Measurements from ENCODE around the gene MECR. TPM values are rescaled to one million over a fixed set of nuclear protein-coding genes. Genes with fewer than 3 reads are reported as not detected.
A peak's percentile ranks its signal among the peaks of the same experiment; 100 is the strongest.

The MECR gene
- total and polyA plus RNA-seq, 2 experiments from 2014 or later = 25.7 to 32.3 TPM

GRCh38 chr1:29166291-29166878 is 64.3 kb downstream of the MECR start:
- no peaks in the 10 kb centered on the region for H3K9me2 ChIP-seq (ENCODE audit: insufficient read depth)
- peaks cover 85% of the 10 kb centered on the region for H3K79me2 ChIP-seq (replicated peaks; ENCODE audit: insufficient read depth)
- no peaks in the 10 kb centered on the region for H3K36me3 ChIP-seq (ENCODE audit: insufficient read depth)
- peak overlapping the region; percentile 76 for H3K27ac ChIP-seq (ENCODE audit: low read depth)
- TF ChIP-seq STAT1 (IDR thresholded peaks at IDR 0.05; ENCODE audit: unreplicated experiment) (no peak), ZNF331 (CRISPR knock-in tag; IDR thresholded peaks at IDR 0.05; ENCODE audit: low read depth) (no peak), REST (IDR thresholded peaks at IDR 0.05; ENCODE audit: unreplicated experiment) (no peak), NANOG (IDR thresholded peaks at IDR 0.05; ENCODE audit: borderline replicate concordance) (no peak)
- peaks cover 70% of the 10 kb centered on the region for H3K4me1 ChIP-seq (ENCODE audit: insufficient read depth)
- H3F3A ChIP-seq (replicated peaks; ENCODE audit: low read depth) = 0 out of 2 replicates have a peak, but pooled peaks cover 6% of the 10 kb centered on the region
- peaks cover 26% of the 10 kb centered on the region for H4K20me1 ChIP-seq (replicated peaks; ENCODE audit: insufficient read depth)
- Mint-ChIP-seq H3K4me3 (no peak overlapping the region; the same call in 2 of the 3 replicates), H3K27me3 (ENCODE audit: insufficient read depth, low read depth, poor library complexity) (peaks cover 10% of the 10 kb centered on the region), H3K27ac (peak overlapping the region; percentile 8), H3K4me1 (peaks cover 76% of the 10 kb centered on the region), H3K36me3 (ENCODE audit: low read depth) (peaks cover 41% of the 10 kb centered on the region), H3K9me3 (no peaks in the 10 kb centered on the region)
- ATAC-seq (peak; percentile 17), DNase-seq (ENCODE audit: low spot score) (no peak)
- no peak overlapping the region for H3K4me3 ChIP-seq
- no peaks in the 10 kb centered on the region for H3K27me3 ChIP-seq (ENCODE audit: insufficient read depth)
- peak overlapping the region; percentile 28 for H3K4me2 ChIP-seq
- no peak overlapping the region for H2AFZ ChIP-seq

DNA sequence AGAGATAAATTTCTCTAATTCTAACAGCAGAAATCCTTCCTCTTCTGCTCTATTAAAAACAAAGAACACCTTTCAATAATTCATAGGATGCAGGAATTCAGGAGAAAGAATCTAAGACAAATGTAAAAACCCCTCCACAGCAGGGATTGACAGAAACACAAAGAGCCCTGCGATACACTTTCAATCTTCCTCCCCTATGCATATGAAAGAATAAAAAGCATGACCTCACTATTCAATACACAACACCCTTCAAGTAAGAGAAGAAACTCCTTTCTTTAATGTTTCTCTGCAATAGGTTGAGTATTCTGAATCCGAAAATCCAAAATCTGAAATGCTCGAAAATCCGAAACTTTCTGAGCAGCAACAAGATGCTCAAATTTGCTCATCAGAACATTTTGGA is 66.1 kb downstream of the MECR start:
- H3K4me3 Mint-ChIP-seq = peak overlapping the region; percentile 61
- H3K27ac Mint-ChIP-seq = peak overlapping the region; percentile 91
- 0 out of 2 replicates have a peak, but pooled peaks cover 6% of the 10 kb centered on the region for H3F3A ChIP-seq (replicated peaks; ENCODE audit: low read depth)
- peaks cover 67% of the 10 kb centered on the region for H3K4me1 Mint-ChIP-seq
- H2AFZ ChIP-seq = no peak overlapping the region
- peaks cover 4% of the 10 kb centered on the region for H3K36me3 ChIP-seq (ENCODE audit: insufficient read depth)
- H3K9me2 ChIP-seq (ENCODE audit: insufficient read depth) = no peaks in the 10 kb centered on the region
- peaks cover 6% of the 10 kb centered on the region for H3K27me3 Mint-ChIP-seq (ENCODE audit: insufficient read depth, low read depth, poor library complexity)
- H4K20me1 ChIP-seq (replicated peaks; ENCODE audit: insufficient read depth) = peaks cover 22% of the 10 kb centered on the region
- H3K4me1 ChIP-seq (ENCODE audit: insufficient read depth) = peaks cover 58% of the 10 kb centered on the region
- TF ChIP-seq ZNF114 (CRISPR knock-in tag; IDR thresholded peaks at IDR 0.05) (no peak), NANOG (IDR thresholded peaks at IDR 0.05; ENCODE audit: borderline replicate concordance) (peak; percentile 90), CREB1 (CRISPR knock-in tag; IDR thresholded peaks at IDR 0.05; ENCODE audit: low read depth) (peak; percentile 80)
- ATAC-seq (peak; percentile 74), DNase-seq (ENCODE audit: low spot score) (peak; percentile 75)
- H3K4me2 ChIP-seq = peak overlapping the region; percentile 28
- H3K79me2 ChIP-seq (replicated peaks; ENCODE audit: insufficient read depth) = peaks cover 83% of the 10 kb centered on the region
- H3K27ac ChIP-seq (ENCODE audit: low read depth) = peak overlapping the region; percentile 88
- H3K9me3 Mint-ChIP-seq = no peaks in the 10 kb centered on the region
- no peaks in the 10 kb centered on the region for H3K27me3 ChIP-seq (ENCODE audit: insufficient read depth)
- peaks cover 47% of the 10 kb centered on the region for H3K36me3 Mint-ChIP-seq (ENCODE audit: low read depth)
- H3K4me3 ChIP-seq = peak overlapping the region; percentile 7
